HPDE6-E6E7 (cell line): ENCODE data around the gene EHBP1.

Experiments used
- DNase-seq: peaks from one replicate; pipeline ENCODE4 v3.0.0; 2011; ENCODE audit warnings: missing footprints; ENCODE audit errors: extremely low spot score

Gene EHBP1

GRCh38 chr2:62884086-62884485 lies 178.6 kb downstream of the EHBP1 start:
- no peak for DNase-seq

GRCh38 chr2:62884514-62884913 lies 179.0 kb downstream of the EHBP1 start:
- DNase-seq, result no peak

GRCh38 chr2:62894966-62895631 lies 189.6 kb downstream of the EHBP1 start:
- no peak for DNase-seq

- DNase-seq, result no peak
Observed at GRCh38 chr2:62895632-62896009, 190.1 kb downstream of the EHBP1 start.

- no peak for DNase-seq
Observed at GRCh38 chr2:62897187-62897827, 191.8 kb downstream of the EHBP1 start.

GRCh38 chr2:62904344-62904743 lies 198.8 kb downstream of the EHBP1 start:
- DNase-seq, result no peak

GRCh38 chr2:62908145-62908544 lies 202.6 kb downstream of the EHBP1 start:
- no peak for DNase-seq

- no peak for DNase-seq
Observed at GRCh38 chr2:62913311-62913710, 207.8 kb downstream of the EHBP1 start.

- DNase-seq, result no peak
Observed at GRCh38 chr2:62919041-62919440, 213.5 kb downstream of the EHBP1 start.

GRCh38 chr2:62920070-62920469 lies 214.6 kb downstream of the EHBP1 start:
- DNase-seq, result no peak

GRCh38 chr2:62923242-62923641 lies 217.7 kb downstream of the EHBP1 start:
- no peak for DNase-seq

GRCh38 chr2:62923881-62924280 lies 218.4 kb downstream of the EHBP1 start:
- DNase-seq, result no peak

- no peak for DNase-seq
Observed at GRCh38 chr2:62928015-62928414, 222.5 kb downstream of the EHBP1 start.

- DNase-seq, result no peak
Observed at GRCh38 chr2:62931536-62931935, 226.0 kb downstream of the EHBP1 start.

- no peak for DNase-seq
Observed at GRCh38 chr2:62933398-62933917, 227.9 kb downstream of the EHBP1 start.

GRCh38 chr2:62934517-62934916 lies 229.0 kb downstream of the EHBP1 start:
- DNase-seq, result no peak

GRCh38 chr2:62938126-62938525 lies 232.6 kb downstream of the EHBP1 start:
- DNase-seq, result no peak

- DNase-seq, result peak; percentile 9
Observed at GRCh38 chr2:62939735-62940491, 234.4 kb downstream of the EHBP1 start.

- DNase-seq, result no peak
Observed at GRCh38 chr2:62940697-62941096, 235.2 kb downstream of the EHBP1 start.

- DNase-seq, result no peak
Observed at GRCh38 chr2:62941413-62941812, 235.9 kb downstream of the EHBP1 start.

- DNase-seq, result no peak
Observed at GRCh38 chr2:62944362-62944761, 238.8 kb downstream of the EHBP1 start.

GRCh38 chr2:62947403-62947802 lies 241.9 kb downstream of the EHBP1 start:
- no peak for DNase-seq

GRCh38 chr2:62956651-62957050 lies 251.1 kb downstream of the EHBP1 start:
- DNase-seq, result no peak
